Middle frontal gyrus (tissue), 1 donor: Measurements from ENCODE around the gene ZCCHC7.
"Not testable (repeated sequence)": the region's sequence is repeated elsewhere in the genome, so short reads cannot be mapped to it uniquely, and the experiment has no call there.

Experiments
- DNase-seq: peaks from one replicate; pipeline ENCODE4 v3.0.0-alpha.2; 2015; ENCODE audit warnings: low spot score; ENCODE audit errors: extremely low spot score

Gene ZCCHC7

DNA sequence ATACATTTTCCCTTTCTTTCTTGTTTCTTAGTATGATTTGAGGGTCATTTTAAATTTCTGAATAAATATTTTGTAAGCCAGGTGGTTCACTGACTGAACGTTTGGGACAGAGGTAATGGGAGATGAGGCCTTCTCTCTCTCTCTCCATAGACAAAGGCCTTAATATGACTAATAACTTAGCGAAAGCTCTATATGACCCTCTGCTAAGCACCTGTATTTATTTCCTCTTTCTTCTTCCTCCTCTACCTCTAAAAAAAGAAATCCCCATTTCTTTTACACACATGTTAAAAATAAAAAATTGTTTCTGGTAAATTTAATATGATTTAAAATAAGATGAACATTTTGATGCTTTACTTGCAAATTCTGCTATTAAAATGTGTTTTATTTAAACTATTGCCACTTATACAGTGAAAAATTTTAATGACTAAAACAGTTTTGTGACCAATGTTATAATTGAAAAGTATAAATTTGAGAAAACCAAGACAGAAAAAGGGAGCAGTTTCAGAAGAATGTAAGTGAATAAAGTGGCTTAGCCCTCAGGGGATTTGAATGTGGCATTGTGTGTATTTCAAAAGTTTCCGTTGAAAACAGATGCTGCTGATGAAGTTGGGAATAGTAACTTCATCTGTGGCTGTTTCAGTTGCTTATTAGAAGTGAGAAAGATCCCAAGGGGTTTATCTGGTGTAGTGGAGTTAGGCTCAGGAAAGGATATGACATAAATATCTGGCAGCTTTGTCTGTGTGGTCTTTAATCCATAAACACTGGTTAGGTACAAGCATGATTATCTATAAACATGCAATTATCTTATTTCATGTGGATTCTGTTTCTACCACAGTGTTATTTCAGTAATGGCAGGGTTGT is 173.5 kb downstream of the ZCCHC7 start:
- DNase-seq: no peak

DNA sequence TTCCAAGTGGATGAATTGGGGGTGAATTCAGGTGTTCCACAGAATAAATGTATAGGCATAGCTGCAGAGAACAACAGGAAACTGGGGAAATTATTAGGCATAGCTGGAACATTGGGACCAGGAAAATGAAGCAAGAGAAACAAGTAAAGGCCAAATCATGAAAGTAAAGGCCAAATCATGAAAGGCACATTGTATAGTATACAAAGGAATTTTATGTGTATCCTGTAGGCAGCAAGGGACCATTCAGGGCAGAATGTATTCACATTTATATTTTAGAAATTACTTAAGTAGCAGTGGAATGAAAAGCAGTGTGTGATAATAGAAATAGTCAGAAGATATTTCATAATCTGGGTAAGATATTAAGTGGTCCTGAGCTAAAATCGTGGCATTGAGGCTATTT is 174.8 kb downstream of the ZCCHC7 start:
- no peak for DNase-seq

DNA sequence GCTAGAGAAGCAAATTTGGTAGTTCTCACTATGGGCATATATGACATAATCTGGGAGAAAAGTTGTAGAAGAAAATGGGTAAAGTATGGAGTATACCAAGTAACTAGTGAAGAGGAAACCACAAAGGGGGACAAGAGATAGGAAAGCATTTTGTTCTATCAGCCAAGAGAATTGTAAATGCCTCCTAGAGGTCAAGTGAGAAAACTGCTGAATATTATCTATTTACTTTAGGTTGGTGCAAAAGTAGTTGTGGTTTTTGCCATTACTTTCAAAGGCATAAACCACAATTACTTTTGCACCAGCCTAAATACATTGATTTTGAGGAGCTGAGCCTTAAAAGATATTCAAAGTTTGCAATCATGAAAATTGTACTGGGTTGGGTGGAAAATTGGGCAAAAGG is 175.4 kb downstream of the ZCCHC7 start:
- DNase-seq: no peak

DNA sequence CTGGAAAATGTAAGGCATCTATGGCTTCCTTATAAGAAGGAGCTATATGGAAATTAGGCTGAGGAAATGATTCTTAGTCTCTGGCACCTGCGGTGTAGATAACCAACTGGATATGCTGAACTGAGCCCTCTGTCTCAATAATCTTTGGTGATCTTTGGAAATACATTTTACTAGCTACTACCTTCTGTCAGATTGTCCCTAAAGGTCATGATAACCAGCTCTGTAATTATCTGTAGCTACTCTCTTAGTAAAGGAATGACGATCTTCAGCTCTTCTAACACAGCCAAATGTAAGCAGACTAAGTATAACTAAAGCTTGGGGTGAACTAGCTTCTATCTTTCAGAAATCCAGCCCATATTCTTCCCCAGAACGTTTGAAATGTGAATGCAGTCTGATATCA is 177.2 kb downstream of the ZCCHC7 start:
- DNase-seq: no peak

DNA sequence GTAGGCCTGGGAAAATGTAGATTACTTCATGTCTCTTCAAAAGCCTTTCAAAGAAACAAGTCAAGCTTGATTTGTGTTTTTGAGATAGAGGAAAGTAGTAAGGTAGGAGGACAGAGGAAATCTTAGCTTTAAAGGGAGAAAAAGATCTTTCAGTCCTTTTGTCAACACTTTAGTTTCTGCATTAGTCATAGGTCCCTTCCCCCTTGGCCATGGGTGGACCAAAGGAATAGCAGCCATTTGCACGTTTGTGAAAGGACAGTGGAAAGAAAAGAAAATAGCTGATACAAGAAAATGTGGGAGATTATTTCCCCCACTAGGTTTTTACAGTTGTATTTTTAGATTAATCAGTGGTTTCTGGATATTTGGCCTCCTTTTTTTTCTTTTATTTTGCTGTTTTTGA is 180.2 kb downstream of the ZCCHC7 start:
- DNase-seq: no peak

DNA sequence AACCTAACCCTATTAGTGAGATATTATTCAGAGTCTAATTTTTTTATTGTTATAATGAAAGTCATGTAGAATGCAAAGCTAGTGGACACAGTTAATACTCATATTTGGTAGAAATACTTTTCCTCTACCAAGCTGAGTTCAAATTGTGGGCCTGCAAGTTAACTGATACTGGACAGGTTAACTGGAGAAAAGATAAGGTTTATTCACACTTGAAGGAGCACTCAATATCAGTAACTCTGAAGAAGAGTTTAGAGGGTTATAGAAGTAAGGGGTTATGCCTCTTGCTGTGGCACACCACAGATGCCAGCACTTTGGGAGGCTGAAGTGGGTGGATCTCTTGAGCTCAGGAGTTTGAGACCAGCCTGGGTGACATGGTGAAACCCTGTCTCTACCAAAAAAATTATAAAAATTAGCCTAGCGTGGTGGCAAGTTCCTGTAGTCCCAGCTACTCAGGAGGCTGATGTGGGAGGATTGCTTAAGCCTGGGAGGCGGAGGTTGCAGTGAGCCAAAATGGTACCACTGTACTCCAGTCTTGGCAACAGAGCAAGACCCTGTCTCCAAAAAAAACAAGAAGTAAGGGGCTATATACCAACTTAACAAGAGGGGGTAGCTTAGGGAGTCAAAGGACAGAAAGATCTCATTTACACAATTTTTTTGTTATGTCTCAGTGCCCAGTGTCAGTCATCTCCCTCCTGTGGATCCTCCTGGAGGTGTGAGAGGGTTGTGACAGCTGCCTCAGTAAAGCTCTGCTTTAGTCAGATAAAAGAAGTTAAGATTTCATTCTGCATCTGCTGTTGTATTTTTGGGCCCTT is 180.9 kb downstream of the ZCCHC7 start:
- no peak for DNase-seq

DNA sequence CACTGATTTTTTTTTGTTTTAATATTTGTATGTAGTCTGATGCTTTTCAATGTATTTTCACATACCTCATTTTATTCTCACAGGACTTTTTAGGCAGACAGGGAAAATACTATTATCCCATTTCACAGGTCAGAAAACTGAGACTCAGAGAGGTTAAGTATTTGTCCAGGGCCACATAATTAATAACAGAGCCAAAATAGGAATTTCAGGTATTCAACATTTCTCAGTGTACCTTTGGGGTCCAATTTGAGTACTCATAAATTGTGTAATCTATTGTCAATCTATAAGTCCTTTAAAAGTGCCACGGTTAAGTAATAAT is 181.4 kb downstream of the ZCCHC7 start:
- no peak for DNase-seq

DNA sequence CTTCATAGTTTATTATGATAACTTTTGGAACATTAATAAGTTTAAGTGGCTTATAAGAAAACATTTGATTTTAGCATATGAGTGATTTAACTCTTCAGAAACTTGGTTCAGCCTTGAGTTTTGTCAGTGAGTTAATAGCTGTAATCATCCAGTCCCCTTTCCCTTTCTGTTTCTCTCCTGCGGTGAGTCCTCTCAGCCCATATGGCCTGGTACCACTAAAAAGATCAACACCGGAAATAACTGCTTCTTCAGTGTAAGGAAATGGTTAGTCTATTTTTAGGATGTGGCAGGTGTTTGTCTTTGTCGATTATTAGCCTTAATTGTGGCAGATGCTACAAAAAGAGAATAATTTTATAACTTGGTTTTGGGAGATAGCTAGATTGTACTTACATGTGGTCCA is 181.9 kb downstream of the ZCCHC7 start:
- no peak for DNase-seq

DNA sequence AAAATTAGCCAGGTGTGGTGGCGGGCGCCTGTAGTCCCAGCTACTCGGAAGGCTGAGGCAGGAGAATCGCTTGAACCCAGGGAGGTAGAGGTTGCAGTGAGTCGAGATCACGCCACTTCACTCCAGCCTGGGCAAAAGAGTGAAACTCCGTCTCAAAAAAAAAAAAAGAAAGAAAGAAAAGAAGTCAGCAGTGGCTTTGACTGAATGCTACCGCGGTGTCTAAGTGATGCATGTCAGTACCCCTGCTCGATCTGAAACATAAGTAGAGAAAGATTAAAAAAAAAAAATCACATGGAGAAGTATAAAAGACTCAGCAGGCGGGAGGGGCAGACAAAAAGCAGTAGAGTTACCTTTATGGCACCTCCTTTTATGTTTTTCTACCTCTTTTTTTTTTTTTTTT is 182.9 kb downstream of the ZCCHC7 start:
- DNase-seq: not testable (repeated sequence)

DNA sequence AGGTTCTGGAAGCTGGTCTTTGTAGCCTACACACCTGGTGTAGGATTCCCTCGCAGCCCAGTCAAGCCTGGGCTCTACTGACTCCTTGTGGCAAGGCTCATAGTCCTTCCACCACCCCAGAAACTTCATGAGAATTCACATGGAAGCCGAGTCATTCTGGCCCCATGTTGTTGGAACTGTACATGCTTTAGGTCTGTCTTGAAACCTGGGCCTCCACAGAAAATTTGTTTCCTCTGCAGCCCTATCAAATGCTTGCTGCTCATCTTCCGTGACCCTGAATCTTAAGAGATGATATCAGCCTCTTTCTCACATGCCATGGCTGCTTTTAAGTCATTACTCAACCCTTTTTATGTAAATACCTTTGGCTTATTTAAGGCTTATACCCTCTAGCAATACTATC is 188.8 kb downstream of the ZCCHC7 start:
- no peak for DNase-seq

DNA sequence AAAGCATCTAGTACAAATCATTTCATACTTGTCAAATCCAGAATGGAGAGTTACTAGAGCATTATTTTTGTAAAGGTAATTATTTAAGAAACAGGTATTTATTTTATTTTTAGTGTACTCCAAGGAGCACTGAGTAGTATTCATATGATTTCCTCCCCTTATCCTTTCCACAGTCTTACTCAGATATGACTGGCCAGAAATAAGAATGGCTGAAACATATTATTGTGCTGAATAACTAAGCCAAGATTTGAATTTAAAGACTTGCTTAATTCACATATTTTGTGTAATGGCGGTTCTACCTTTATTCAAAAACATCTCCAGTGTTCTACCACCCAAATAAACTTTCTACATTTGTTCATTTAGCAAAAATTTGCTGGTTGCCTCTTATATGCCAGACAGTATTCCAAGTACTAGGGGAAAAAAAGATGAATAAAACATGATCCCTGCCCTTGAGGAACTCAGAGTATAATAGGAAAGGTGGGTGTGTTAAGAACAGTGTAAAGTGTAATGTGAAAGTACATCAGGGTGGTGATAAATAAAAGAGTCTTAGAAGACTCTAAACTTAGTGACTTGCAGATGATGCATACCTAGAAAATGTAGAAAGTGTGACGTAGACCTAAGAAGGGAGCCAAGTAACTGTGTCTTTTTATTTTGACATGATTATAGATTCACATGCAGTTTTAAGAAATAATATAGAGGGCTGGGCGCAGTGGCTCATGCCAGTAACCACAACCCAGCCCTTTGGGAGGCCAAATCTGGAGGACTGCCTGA is 191.7 kb downstream of the ZCCHC7 start:
- DNase-seq: no peak

DNA sequence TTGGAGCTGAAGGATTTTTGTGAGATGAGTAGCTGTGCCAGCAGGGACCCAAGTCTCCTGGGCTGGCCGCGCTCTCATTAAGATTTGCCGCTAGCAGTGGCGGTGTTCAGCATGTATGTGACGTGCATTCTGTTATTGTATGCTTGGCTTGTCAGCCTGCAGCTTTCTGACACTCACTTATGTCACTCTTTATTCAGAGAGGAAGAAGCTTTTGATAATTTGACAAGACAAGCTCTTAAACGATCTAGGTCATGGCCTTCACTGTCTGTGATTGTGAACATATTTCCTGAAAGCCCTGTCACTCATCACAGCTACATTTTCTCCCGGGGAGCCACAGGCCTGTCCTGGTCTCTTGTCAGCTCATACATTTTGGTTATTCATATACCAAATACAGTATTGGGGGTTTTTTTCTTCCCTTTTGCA is 203.9 kb downstream of the ZCCHC7 start:
- no peak for DNase-seq

DNA sequence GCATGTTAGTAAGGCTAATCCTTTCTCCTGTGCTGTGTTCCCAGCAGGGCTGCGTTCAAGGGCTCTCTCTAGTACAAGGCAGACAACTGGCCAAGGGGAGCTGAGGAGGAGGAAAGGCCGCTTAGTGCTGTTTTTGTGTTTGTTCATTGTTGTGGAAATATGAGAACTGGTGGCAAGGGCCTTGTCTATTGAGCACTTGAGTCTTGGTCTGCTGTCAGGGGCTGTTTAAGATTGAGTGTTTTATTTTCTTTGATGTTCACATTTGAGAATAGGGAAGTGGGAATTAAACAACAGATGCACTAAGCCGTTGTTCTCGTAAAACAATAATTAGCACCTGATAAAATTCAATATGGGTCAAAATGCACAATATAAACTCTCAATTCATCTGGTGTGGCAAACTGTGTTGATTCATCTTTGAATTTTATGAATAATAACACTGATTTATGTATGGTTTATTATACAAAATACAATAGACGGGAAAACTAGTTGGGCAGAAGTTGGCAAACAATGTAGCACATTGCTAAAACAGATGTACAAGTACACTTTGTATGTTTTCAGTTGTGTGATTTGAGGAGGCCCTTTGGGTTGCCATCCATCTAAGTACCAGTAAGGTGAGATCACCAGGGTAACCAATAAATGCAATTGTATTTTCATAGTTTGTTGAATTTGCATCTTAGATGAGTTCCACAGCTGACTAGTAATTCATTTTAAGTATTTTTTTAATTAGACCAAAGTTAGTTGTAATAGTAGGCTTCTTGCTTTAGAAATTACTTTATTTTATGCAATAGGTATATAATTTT is 204.5 kb downstream of the ZCCHC7 start:
- DNase-seq: no peak

DNA sequence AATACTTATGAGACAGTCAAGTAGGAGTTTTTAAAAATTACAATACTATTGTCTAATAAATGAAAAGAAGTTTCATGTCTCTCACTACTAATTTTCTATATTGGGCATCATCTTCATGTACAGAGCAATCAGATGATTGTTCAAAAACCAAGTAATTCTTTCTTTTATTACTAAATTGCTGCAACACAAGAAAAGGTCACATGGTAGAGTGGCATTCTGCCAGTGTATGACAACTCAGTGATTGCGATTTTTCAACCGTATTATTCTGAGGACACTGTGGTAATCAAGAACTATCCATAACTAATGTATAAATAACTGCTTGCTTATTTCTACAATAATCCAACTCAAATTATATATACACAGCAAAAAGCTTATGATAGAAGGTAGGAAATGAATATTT is 205.4 kb downstream of the ZCCHC7 start:
- no peak for DNase-seq

DNA sequence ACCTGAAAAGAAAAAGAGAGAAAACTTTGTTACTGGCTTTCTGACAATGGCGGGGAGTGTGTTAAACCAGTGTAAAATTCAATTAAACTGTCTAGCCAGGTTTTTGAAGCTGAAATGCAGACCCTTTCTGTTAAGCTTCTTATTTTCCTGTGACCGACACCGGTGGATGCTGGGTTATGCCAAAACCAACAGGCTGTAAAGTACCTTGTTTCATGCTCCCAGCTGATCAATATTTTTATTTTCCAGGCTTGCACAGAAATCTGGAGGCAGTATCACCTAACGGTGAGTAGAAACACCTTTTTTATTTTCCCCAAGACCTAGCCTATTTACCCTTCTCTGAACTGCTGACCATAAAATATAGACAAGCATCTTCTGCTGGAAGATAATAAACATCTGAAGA is 207.2 kb downstream of the ZCCHC7 start:
- no peak for DNase-seq

DNA sequence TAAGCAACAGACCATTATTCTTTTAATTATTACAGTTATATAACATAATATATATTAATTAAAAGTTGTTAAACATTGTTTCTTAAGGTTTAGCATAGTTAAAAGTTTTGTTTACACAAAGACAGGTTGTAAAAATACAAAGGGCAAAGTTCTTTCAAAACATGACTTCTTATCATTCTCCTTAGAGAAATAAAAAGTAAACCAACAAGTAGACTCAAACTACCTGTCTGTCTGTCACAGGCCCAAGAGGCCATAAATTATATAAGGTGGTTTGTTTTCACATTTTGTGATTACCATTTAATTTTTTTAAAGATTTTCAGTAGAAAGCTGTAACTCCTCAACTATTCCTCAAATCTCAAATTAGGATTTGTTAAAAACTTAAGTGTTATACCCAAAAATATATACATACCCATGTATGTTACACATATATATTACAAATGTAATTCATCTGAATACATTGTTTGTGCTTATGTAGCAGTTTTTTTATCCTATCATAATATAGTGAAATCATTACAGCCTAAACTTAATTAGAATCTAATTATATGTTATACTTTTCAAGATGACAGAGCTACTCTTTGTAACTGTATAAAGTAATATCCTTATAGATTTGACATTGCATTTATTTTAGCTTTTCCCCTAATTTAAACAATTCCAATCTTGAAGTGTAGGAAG is 208.3 kb downstream of the ZCCHC7 start:
- no peak for DNase-seq

DNA sequence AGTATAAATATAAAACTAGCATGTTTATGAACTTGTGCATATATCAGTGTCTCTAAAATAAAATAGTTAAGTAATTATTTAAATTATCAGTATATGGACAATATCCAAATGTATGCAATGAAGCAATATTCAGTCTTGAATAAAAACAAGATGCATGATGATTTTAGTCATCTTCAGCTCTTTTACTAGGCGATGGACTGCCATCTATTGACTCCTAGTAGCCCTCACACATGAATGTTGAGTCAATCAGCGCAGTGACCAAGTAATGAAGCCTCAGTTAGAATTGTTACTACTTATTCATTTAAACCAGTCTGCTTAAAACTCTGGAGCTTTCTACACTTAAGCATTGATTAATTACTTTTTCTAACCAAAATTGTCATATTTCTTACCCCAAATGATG is 209.2 kb downstream of the ZCCHC7 start:
- no peak for DNase-seq

DNA sequence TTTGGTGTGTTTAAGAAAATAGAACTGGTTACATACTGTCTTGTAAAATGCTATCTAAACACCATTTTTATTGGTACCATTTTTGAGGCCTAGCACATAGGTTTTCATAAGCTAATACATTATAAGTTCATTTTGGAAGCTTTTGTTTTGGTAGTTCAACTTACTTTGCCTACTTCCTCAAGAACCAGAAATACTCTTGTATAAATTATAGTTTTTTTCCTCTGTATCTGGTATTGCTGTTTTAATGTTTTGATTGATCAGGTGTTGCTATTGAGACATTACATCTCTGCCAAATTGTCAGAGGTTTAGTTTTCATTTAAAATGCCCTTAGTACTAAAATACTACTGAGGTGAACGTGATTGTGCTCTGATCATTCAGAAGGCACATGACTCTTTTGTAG is 211.5 kb downstream of the ZCCHC7 start:
- DNase-seq: no peak

DNA sequence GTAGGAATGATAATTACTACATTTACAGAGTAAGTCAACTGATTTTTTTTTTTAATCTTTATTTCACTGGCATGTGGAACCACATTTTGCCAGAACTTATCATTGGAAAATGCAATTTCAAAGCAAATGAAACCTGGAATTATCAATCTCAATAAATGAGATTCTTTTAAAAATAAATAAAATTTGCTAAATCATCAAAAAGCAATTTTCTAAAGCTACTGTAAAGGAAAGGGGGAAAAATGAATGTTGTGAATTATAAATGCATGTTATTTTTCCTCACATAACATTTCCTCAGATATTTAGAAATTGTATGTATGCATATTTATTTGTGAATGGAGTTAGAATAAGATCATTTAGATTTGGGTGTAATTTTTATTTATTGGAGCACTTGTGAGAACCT is 212.2 kb downstream of the ZCCHC7 start:
- DNase-seq: no peak

DNA sequence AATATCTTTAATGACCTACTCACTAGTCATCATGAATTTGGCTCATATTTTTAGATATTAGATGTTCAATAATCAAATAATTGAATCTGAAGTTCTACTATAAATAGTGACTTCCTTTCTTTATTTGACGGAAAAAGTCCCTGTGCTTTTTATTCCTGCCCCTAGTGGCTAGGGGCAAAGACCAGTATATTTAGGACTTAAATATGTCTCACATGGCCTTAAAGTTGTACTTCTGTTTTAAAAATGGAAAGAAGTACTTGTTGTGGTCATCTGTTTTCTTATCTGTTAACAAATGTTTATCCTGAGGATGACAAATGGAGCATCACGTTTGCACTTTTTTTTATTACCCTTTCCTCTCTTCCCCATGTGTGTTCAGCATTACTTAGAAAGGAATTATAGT is 212.9 kb downstream of the ZCCHC7 start:
- no peak for DNase-seq

DNA sequence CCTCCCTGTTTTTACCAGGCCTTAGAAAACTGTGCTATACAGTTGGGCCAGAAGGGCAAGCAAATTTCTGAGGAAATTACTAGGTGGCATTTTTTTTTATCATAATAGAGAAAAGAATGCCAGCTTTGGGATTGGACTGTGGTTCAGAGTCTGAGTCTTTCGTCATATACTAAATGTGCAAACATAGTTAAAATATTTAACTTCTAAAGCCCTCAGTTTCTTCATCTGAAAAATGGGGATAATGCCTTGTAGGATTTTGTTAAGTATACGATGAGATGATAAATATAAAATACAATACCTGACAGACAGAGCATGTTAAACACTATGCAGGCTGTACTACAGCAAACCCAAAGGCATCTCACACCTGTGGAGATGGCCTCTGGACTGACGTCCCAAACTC is 214.9 kb downstream of the ZCCHC7 start:
- DNase-seq: no peak
